NCI-H2196 (cell line): ENCODE results near the gene TRIM49C.
"Not testable (repeated sequence)": the region's sequence is repeated elsewhere in the genome, so short reads cannot be mapped to it uniquely, and the experiment has no call there.

Experiments used
- DNase-seq: peaks from one replicate; lab custom pipeline; 2025; ENCODE audit not compliant: unreplicated experiment; lab: John Stamatoyannopoulos, UW

Gene TRIM49C, protein sequence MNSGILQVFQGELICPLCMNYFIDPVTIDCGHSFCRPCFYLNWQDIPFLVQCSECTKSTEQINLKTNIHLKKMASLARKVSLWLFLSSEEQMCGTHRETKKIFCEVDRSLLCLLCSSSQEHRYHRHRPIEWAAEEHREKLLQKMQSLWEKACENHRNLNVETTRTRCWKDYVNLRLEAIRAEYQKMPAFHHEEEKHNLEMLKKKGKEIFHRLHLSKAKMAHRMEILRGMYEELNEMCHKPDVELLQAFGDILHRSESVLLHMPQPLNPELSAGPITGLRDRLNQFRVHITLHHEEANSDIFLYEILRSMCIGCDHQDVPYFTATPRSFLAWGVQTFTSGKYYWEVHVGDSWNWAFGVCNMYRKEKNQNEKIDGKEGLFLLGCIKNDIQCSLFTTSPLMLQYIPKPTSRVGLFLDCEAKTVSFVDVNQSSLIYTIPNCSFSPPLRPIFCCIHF

DNA sequence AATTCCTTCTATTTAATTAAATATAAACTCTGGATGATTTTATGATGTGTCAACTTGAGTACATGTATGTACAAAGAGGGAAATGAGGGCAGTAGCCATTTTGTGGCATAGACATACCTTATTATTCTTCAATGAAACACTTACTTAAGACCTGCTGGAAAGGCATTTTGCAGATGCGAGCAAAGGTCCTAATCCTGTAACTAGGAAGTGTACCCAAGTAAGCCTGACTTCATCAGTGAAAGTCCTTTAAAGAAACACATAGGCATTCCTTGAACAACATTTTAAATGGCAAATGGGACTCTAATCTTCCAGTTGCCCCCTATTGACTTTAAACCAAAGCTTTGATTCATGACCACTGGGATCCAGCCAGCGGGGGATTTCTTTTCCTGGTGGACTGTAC is at the start of gene TRIM49C:
TRIM49C (plus strand) TSS at position 301 of the 400 bp plus-strand sequence. CDS start 4,106 bp downstream, outside the sequence.
- not testable (repeated sequence) for DNase-seq

DNA sequence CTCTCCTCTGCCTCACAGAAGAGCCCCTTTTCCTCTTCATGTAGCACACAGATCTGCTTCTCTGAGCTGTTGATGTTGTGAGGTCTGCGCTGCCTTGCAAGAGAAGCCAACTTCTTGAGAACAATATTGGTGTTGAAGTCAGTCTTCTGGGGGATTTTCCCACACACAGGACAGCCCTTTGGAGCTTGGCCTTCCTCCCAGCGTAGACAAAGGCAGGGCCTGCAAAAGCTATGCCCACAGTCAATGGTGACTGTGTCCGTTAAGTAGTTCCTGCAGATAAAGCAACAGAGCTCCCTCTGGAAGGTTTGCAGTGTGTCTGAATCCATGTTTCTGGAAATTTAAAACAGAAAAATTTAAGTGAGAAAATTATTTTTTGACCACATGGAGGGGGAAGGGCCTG is 6.7 kb upstream of the TRIM49C start:
- DNase-seq: not testable (repeated sequence)

DNA sequence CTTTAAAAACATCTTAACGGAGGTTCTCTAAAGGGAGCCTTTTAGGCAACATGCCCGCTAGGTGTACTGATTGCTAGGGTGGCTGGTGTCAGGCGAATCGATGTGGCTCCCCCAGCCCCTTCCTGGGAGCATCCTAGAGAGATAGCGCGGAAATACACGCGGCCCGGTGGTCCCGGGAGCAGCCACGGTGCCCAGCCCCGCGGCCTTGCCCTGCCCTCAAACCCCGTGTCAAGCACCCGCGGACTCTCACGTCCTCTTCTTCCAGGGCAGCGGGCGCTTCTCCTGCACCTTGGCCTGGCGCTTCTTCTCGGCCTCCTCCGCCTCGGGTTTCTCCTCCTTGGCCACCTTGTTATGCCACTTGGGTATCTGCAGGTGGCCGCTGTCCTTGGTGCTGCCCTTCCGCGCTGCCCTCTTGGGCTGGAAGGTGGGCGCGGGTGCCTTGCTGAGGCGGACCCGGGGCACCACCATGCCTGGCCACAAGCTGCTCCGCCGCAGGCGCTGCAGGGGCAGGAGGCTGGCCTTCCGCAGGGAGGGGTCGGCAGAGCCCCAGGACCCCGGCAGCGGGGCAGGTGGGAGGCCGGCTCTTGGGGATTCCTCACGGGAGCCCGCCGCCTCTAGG is 20.8 kb downstream of the TRIM49C start:
- DNase-seq: not testable (repeated sequence)

DNA sequence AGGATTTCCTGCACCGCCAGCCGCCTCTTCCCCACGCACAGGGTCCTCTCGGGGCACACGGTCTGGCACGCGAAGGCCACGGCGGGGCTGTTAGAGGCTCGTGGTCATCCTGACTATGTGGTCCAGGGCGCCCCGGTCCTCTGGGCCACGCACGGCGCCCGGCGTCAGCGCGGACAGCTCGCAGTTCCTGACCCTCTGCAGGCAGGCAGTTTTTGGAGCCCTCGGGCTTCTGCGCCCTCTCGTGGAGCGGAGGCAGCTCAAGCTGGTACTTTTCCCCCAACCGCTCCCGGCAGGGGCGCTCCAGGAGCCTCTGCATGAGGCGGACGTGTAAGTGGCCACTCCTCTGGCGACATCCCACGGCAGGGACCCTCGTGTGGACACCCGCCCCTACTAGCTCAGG is 21.4 kb downstream of the TRIM49C start:
- not testable (repeated sequence) for DNase-seq

DNA sequence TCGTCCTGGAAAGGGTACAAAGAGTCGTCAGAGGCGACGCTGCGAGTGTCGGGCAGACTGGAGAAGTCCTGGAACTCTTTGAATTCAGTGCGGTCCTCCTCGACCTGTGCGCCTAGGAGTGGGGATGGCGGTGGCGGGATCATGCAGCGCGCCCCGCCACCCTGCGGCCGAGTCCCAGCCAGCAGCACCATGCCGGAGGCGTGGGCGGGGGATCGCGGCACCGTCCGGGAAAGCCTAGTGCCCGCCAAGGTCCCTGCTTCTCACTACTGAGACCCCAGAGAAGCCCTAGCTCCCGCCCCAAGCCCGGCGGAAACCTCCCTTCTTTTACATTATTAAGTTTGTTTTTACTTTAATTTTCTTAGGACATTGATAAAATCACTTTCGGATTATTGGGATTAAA is 22.6 kb downstream of the TRIM49C start:
- not testable (repeated sequence) for DNase-seq

DNA sequence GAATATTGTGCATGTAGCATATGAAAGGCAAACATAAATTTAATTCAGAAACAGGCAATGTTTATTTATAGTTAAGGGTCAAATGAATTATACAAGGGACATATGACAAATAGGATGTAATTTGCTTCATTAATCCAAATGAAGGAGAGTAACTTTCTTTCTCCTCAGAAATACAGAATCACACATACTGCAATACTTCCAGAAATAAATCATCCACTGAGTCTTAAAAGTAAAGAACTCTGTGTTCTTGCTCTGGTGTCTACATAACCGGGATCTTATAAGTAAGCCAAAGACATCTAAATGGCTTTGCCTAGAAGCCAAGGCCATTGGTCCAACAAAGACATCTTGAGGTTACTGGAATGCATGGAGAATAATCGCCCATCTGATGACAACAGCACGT is 54.7 kb downstream of the TRIM49C start, which contains the start of gene UBTFL1:
UBTFL1 (plus strand) TSS at position 301 of the 400 bp plus-strand sequence; CDS start at position 301, 0 bp downstream.
- not testable (repeated sequence) for DNase-seq

DNA sequence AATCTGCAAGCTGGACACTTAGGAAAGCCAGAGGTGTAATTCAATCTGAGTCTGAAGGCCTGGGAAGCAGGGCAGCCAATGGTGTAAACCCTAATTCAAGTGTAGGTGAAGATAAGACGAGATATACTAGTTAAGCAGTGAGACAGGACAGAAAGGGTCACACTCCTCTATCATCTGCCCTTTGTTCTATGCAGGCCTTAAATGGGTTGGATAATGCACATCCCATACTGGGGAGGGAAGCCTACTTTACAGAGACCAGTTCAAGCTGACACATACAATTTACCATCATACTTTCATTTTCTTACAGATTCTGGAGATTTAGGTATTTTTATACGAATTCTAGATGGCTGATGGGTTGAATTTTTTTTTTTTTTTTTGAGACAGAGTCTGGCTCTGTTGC is 57.8 kb downstream of the TRIM49C start:
- DNase-seq: not testable (repeated sequence)
